Suprapubic skin (tissue), 4 donors: Measurements from ENCODE around the gene SMAD4.

Experiments used
- POLR2A ChIP-seq, 2 donors: fragments of 450-650 bp; IDR thresholded peaks; one replicate each; pipeline ENCODE4 v1.6.1; 2017; ENCODE audit warnings: antibody characterized with exemption in 2 of 2, mild to moderate bottlenecking in 2 of 2, moderate library complexity in 2 of 2
- POLR2AphosphoS5 ChIP-seq, 3 donors: sonication (generic); formaldehyde crosslinking; IDR thresholded peaks; one replicate each; pipeline ENCODE4 v1.6.1; 2017; ENCODE audit warnings: antibody characterized with exemption in 3 of 3
- TF ChIP-seq, protein P1 (sequence below), 2 donors: fragments of 200-600 bp in 1 of 2; fragments of 450-650 bp in 1 of 2; sonication (generic) in 1 of 2; IDR thresholded peaks; one replicate each; pipeline ENCODE4 v1.5.1; 2016 to 2019; ENCODE audit warnings: antibody characterized with exemption in 2 of 2, mild to moderate bottlenecking in 1 of 2, moderate library complexity in 1 of 2

GRCh38 chr18:51120809-51121596 lies 91.0 kb downstream of the SMAD4 start:
- TF ChIP-seq POLR2AphosphoS5 (IDR thresholded peaks at IDR 0.05) (no peak), POLR2A (IDR thresholded peaks at IDR 0.05) (no peak)
- TF ChIP-seq, protein P1, sequence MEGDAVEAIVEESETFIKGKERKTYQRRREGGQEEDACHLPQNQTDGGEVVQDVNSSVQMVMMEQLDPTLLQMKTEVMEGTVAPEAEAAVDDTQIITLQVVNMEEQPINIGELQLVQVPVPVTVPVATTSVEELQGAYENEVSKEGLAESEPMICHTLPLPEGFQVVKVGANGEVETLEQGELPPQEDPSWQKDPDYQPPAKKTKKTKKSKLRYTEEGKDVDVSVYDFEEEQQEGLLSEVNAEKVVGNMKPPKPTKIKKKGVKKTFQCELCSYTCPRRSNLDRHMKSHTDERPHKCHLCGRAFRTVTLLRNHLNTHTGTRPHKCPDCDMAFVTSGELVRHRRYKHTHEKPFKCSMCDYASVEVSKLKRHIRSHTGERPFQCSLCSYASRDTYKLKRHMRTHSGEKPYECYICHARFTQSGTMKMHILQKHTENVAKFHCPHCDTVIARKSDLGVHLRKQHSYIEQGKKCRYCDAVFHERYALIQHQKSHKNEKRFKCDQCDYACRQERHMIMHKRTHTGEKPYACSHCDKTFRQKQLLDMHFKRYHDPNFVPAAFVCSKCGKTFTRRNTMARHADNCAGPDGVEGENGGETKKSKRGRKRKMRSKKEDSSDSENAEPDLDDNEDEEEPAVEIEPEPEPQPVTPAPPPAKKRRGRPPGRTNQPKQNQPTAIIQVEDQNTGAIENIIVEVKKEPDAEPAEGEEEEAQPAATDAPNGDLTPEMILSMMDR (IDR thresholded peaks at IDR 0.05), result no peak
